SU-DHL-6 (cell line): ENCODE data around the gene CAPZA2.

ENCODE experiments used
- H2AFZ ChIP-seq: fragments of 200-600 bp; sonication (generic); 2 replicates; pipeline ENCODE4 v1.6.1; 2014; ENCODE audit warnings: low read depth, mild to moderate bottlenecking, moderate library complexity, mixed read lengths, antibody characterized with exemption, low read length; ENCODE audit not compliant: severe bottlenecking
- H3F3A ChIP-seq: fragments of 200-600 bp; shearing (Covaris generic); 2 replicates; pipeline ENCODE4 v1.6.0; 2016; ENCODE audit warnings: antibody characterized with exemption, mild to moderate bottlenecking; ENCODE audit not compliant: insufficient read depth
- H3K27ac ChIP-seq: fragments of 200-600 bp; sonication (generic); 2 replicates; pipeline ENCODE4 v1.5.1; 2016; ENCODE audit warnings: low read depth, mild to moderate bottlenecking, low read length, moderate library complexity, mixed read lengths
- H3K27me3 ChIP-seq: fragments of 200-600 bp; sonication (generic), shearing (Covaris generic); 2 replicates; pipeline ENCODE4 v1.6.0; 2014; ENCODE audit warnings: mild to moderate bottlenecking, low read length
- H3K36me3 ChIP-seq: fragments of 200-600 bp; sonication (generic); 2 replicates; pipeline ENCODE4 v1.6.1; 2014; ENCODE audit warnings: mild to moderate bottlenecking, low read length, mixed read lengths
- H3K4me2 ChIP-seq: fragments of 300-600, 200-600 bp; shearing (Covaris generic), sonication (generic); 2 replicates; pipeline ENCODE4 v1.6.0; 2014; ENCODE audit warnings: low read length, low read depth, mild to moderate bottlenecking; ENCODE audit not compliant: poor library complexity, severe bottlenecking
- H3K4me3 ChIP-seq: fragments of 200-600 bp; sonication (generic); 2 replicates; pipeline ENCODE4 v1.5.1; 2014; ENCODE audit warnings: antibody characterized with exemption, low read length, mild to moderate bottlenecking, mixed read lengths; ENCODE audit not compliant: insufficient read depth, poor library complexity, severe bottlenecking
- H3K79me2 ChIP-seq: fragments of 200-600 bp; sonication (generic); 2 replicates; pipeline ENCODE4 v1.6.1; 2014; ENCODE audit warnings: mild to moderate bottlenecking, low read length, moderate library complexity; ENCODE audit not compliant: insufficient read depth
- H3K9ac ChIP-seq: fragments of 200-600 bp; sonication (generic); 2 replicates; pipeline ENCODE4 v1.7.0; 2014; ENCODE audit warnings: mild to moderate bottlenecking, low read length
- H3K9me2 ChIP-seq: fragments of 200-600 bp; sonication (generic); replicated peaks from 2 replicates; pipeline ENCODE4 v1.6.1; 2014; ENCODE audit warnings: low read length; ENCODE audit not compliant: insufficient read depth
- H3K9me3 ChIP-seq: fragments of 200-600 bp; sonication (generic); 2 replicates; pipeline ENCODE4 v1.6.1; 2014; ENCODE audit warnings: low read length, mixed read lengths; ENCODE audit not compliant: insufficient read depth
- H4K20me1 ChIP-seq: fragments of 200-600 bp; sonication (generic); 2 replicates; pipeline ENCODE4 v1.6.1; 2014; ENCODE audit warnings: low read depth, mild to moderate bottlenecking, antibody characterized with exemption, low read length, moderate library complexity, mixed read lengths
- CTCF ChIP-seq: fragments of 200-600 bp; sonication (generic); IDR thresholded peaks from one replicate; pipeline ENCODE4 v1.5.1; 2017; ENCODE audit warnings: antibody characterized with exemption, mild to moderate bottlenecking, low read length, moderate library complexity; ENCODE audit not compliant: insufficient read depth, poor library complexity, severe bottlenecking
- EZH2phosphoT487 ChIP-seq: fragments of 200-600 bp; sonication (generic), shearing (Covaris generic); conservative IDR thresholded peaks from 2 replicates; pipeline ENCODE4 v1.6.1; 2018; ENCODE audit warnings: mild to moderate bottlenecking, antibody characterized with exemption, low read length, moderate library complexity, mixed read lengths

CAPZA2 gene

GRCh38 chr7:116953906-116954838 lies 91.8 kb downstream of the CAPZA2 start:
- H3K9me2 ChIP-seq, result no peaks in the 10 kb centered on the region
- no peaks in the 10 kb centered on the region for H3K79me2 ChIP-seq
- peaks cover 9% of the 10 kb centered on the region; the same call in 1 of the 2 replicates for H3F3A ChIP-seq

GRCh38 chr7:116955340-116955739 lies 93.0 kb downstream of the CAPZA2 start:
- Histone ChIP-seq H3K27ac (no peak overlapping the region), H2AFZ (no peak overlapping the region), H3K9me3 (no peaks in the 10 kb centered on the region), H3F3A (peaks cover 9% of the 10 kb centered on the region; the same call in 1 of the 2 replicates), H3K9me2 (no peaks in the 10 kb centered on the region), H3K4me3 (no peak overlapping the region), H4K20me1 (no peaks in the 10 kb centered on the region), H3K36me3 (no peaks in the 10 kb centered on the region; the same call in 1 of the 2 replicates), H3K27me3 (no peaks in the 10 kb centered on the region), H3K9ac (no peak overlapping the region), H3K79me2 (no peaks in the 10 kb centered on the region), H3K4me2 (no peak overlapping the region)
- TF ChIP-seq CTCF (no peak), EZH2phosphoT487 (no peak)

More at GRCh38 chr7:116953906-116954838, 91.8 kb downstream of the CAPZA2 start:
- H2AFZ ChIP-seq, result peak overlapping the region; percentile 59
- H3K36me3 ChIP-seq, result no peaks in the 10 kb centered on the region; the same call in 1 of the 2 replicates
- TF ChIP-seq EZH2phosphoT487 (no peak), CTCF (no peak)
- peak overlapping the region; percentile 73 for H3K4me2 ChIP-seq
- H3K9ac ChIP-seq, result peak overlapping the region; percentile 78
- H3K27me3 ChIP-seq, result no peaks in the 10 kb centered on the region
- no peak overlapping the region for H3K27ac ChIP-seq
- no peaks in the 10 kb centered on the region for H4K20me1 ChIP-seq
- peak overlapping the region; percentile 75 for H3K4me3 ChIP-seq
- H3K9me3 ChIP-seq, result no peaks in the 10 kb centered on the region

GRCh38 chr7:116955801-116956476 lies 93.6 kb downstream of the CAPZA2 start:
- H3K36me3 ChIP-seq, result no peaks in the 10 kb centered on the region; the same call in 1 of the 2 replicates
- no peaks in the 10 kb centered on the region for H3K9me2 ChIP-seq
- H3K4me2 ChIP-seq, result no peak overlapping the region
- TF ChIP-seq CTCF (no peak), EZH2phosphoT487 (no peak)
- no peaks in the 10 kb centered on the region for H4K20me1 ChIP-seq
- H3K4me3 ChIP-seq, result no peak overlapping the region
- no peak overlapping the region for H3K27ac ChIP-seq
- H3K9ac ChIP-seq, result no peak overlapping the region
- H3K79me2 ChIP-seq, result no peaks in the 10 kb centered on the region
- H3F3A ChIP-seq, result peaks cover 9% of the 10 kb centered on the region; the same call in 1 of the 2 replicates
- no peaks in the 10 kb centered on the region for H3K9me3 ChIP-seq
- H3K27me3 ChIP-seq, result no peaks in the 10 kb centered on the region
- no peak overlapping the region for H2AFZ ChIP-seq
